ENCODE data around the gene ZFHX3. TPM values are rescaled to one million over a fixed set of nuclear protein-coding genes. Genes with fewer than 3 reads are reported as not detected.

The ZFHX3 gene
- total RNA-seq, 1 experiment from 2014 or later, result 13.6 TPM

DNA sequence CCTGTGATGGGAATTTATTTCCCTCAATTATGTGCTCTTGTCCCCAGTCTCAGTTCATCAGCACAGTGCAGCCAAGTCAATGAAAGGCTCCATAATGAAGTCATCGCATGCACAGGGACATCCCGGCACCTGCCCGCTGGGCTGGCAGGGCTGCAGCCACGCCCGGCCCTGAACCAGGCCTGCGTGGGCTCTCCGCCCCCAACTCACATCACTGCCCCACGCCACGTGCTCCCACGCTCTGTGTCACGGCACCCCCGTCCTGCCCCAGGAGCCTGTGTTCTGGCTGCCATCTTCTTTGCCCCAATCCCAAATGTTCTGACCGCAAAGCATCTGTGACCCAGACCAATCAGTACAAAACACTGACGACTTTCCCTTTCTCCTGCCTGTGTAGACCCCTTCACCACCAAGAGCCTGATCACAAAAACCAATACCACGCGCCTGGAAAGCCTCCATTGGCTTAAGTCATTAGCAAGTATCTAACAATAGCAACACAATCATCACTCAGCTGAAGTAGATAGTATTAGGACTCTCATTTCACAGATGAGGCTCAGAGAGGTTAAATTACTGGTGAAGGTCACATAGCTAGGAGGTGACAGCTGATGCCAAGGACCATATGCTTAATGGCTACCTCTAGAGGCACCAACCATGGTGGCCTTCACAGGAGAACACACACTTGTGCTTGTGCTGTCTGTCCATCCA lies 202.5 kb downstream of the ZFHX3 start:
- H3K27ac Mint-ChIP-seq (ENCODE audit: unreplicated experiment), result no peak overlapping the region
- intact Hi-C loops (cut with micrococcal nuclease; ENCODE audit: unreplicated experiment), result loop anchor here (5.0 kb wide), 3 partner anchors 82 to 202 kb away; partner anchors contain the start of gene ZFHX3
- no peak overlapping the region for H3K4me3 Mint-ChIP-seq (ENCODE audit: low read depth, unreplicated experiment)
- H3K27me3 Mint-ChIP-seq (ENCODE audit: unreplicated experiment), result no peaks in the 10 kb centered on the region
- H3K4me1 Mint-ChIP-seq (ENCODE audit: low read depth, unreplicated experiment), result peaks cover 42% of the 10 kb centered on the region
- CTCF ChIA-PET, result interaction anchor here (0.6 to 0.9 kb wide), 2 partner anchors 13 to 155 kb away, joined by 3 to 4 read pairs; no protein-coding TSS in a partner anchor
- H3K9me3 Mint-ChIP-seq (ENCODE audit: low read depth, unreplicated experiment), result no peaks in the 10 kb centered on the region
- no peak for DNase-seq
- H3K36me3 Mint-ChIP-seq (ENCODE audit: insufficient read depth, unreplicated experiment), result peaks cover 17% of the 10 kb centered on the region
- BruUV-seq (replicated peaks), result no TSS peak
- TF ChIP-seq, protein P1, sequence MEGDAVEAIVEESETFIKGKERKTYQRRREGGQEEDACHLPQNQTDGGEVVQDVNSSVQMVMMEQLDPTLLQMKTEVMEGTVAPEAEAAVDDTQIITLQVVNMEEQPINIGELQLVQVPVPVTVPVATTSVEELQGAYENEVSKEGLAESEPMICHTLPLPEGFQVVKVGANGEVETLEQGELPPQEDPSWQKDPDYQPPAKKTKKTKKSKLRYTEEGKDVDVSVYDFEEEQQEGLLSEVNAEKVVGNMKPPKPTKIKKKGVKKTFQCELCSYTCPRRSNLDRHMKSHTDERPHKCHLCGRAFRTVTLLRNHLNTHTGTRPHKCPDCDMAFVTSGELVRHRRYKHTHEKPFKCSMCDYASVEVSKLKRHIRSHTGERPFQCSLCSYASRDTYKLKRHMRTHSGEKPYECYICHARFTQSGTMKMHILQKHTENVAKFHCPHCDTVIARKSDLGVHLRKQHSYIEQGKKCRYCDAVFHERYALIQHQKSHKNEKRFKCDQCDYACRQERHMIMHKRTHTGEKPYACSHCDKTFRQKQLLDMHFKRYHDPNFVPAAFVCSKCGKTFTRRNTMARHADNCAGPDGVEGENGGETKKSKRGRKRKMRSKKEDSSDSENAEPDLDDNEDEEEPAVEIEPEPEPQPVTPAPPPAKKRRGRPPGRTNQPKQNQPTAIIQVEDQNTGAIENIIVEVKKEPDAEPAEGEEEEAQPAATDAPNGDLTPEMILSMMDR (IDR thresholded peaks at IDR 0.05; ENCODE audit: unreplicated experiment), result no peak

DNA sequence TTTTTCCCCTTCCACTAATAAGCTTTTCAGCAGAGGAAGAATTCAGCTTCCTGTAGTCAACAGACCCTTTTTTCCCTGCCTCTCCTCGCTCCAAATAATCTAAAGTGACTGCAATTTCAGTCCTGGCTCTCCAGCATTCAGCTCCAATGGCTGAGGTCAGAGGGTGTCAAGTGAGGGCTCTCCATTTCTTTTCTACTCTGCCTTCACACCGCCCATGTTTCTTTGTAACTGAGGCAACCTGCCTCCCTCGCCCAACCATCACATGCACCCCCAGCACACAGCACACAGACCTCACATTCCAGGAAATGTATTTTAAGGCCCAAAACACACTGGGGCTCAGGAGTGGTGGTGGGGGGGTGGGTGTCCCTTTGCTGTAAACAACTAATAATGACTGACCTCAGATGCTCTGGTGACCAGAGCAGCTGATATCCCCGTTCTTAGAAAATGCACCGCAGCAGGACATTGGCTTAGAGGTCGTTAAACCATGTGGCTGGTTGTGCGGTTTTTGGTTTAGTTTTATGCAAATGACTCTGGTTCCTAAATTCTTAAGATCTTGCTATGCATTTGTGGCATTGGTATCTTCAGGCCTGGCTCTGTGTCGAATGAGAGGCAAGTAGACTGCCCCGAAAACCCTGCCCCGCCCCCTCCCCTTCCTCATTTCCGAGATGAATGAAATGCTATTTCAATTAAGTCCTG lies 203.6 kb downstream of the ZFHX3 start:
- H3K36me3 Mint-ChIP-seq (ENCODE audit: insufficient read depth, unreplicated experiment), result peaks cover 12% of the 10 kb centered on the region
- intact Hi-C loops (cut with micrococcal nuclease; ENCODE audit: unreplicated experiment), result no loop called here
- TF ChIP-seq, protein P1 (IDR thresholded peaks at IDR 0.05; ENCODE audit: unreplicated experiment), result no peak
- CTCF ChIA-PET, result interaction anchor here (1.0 kb wide), 1 partner anchor 12 kb away, joined by 4 read pairs; no protein-coding TSS in a partner anchor
- no TSS peak for BruUV-seq (replicated peaks)
- no peak for DNase-seq
- no peaks in the 10 kb centered on the region for H3K9me3 Mint-ChIP-seq (ENCODE audit: low read depth, unreplicated experiment)
- H3K27ac Mint-ChIP-seq (ENCODE audit: unreplicated experiment), result no peak overlapping the region
- no peaks in the 10 kb centered on the region for H3K27me3 Mint-ChIP-seq (ENCODE audit: unreplicated experiment)
- H3K4me3 Mint-ChIP-seq (ENCODE audit: low read depth, unreplicated experiment), result no peak overlapping the region
- peaks cover 42% of the 10 kb centered on the region for H3K4me1 Mint-ChIP-seq (ENCODE audit: low read depth, unreplicated experiment)

DNA sequence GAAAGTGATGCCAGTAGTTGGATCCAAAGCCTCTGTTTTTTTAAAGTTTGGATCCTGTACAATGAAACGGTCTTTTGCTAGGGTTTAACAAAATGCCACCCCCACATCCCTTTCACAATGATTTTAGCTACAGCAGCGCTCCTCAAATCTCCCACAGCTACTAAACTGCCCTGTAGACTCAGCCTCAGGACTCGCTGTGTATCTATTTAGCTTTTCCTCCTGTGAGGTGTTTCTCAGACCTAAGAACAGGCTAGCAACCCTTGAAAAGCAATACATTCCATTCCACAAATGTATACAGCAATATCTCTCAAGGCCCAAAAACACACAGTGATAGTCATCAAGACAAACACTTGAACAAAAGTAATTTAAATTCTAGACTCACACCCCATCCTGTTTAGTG lies 206.4 kb downstream of the ZFHX3 start:
- H3K4me1 Mint-ChIP-seq (ENCODE audit: low read depth, unreplicated experiment), result peaks cover 21% of the 10 kb centered on the region
- H3K4me3 Mint-ChIP-seq (ENCODE audit: low read depth, unreplicated experiment), result no peak overlapping the region
- no peak for DNase-seq

DNA sequence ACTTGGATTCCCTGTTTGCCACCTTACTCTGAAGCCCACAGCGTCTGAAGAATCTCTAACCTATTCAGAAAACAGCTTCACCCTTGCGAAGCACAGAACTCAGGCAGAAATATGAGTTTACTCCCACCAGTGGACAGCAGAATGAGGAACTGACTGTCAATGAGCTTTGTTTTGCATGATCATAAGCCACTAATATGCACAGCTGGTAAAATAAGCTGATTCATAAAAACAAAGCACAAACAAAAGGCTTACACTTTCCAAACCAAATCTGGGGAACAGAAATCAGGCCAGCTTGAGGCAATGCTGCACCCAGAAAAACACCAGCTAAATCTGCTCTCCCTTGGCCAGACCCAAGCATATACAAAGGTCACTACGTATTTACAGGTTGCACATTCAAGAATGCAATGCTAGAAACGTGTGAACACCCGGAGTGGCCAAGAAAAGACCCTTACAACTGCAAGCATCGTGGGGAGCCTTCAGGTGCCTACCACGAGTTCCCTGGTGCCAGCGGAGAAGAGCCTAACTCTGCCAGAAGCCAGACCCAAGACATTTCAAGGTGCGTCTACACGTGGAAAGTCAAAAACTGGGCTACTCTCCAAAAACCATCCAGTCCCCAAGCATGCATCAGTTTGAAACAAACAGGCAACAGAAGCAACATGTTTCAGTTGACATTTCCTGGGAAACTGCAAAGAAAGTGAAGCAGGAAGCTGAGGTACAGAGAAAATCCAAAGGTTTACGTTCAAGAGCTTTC lies 207.1 kb downstream of the ZFHX3 start:
- peaks cover 14% of the 10 kb centered on the region for H3K4me1 Mint-ChIP-seq (ENCODE audit: low read depth, unreplicated experiment)
- BruUV-seq (replicated peaks), result no TSS peak
- no peaks in the 10 kb centered on the region for H3K36me3 Mint-ChIP-seq (ENCODE audit: insufficient read depth, unreplicated experiment)
- DNase-seq, result no peak
- CTCF ChIA-PET, result interaction anchor here (0.9 kb wide), 1 partner anchor 8 kb away, joined by 4 read pairs; no protein-coding TSS in a partner anchor
- TF ChIP-seq, protein P1 (IDR thresholded peaks at IDR 0.05; ENCODE audit: unreplicated experiment), result no peak
- intact Hi-C loops (cut with micrococcal nuclease; ENCODE audit: unreplicated experiment), result no loop called here
- no peak overlapping the region for H3K4me3 Mint-ChIP-seq (ENCODE audit: low read depth, unreplicated experiment)
- no peak overlapping the region for H3K27ac Mint-ChIP-seq (ENCODE audit: unreplicated experiment)
- no peaks in the 10 kb centered on the region for H3K9me3 Mint-ChIP-seq (ENCODE audit: low read depth, unreplicated experiment)
- H3K27me3 Mint-ChIP-seq (ENCODE audit: unreplicated experiment), result no peaks in the 10 kb centered on the region

More for the DNA sequence above, 206.4 kb downstream of the ZFHX3 start:
- Mint-ChIP-seq H3K36me3 (ENCODE audit: insufficient read depth, unreplicated experiment) (peaks cover 5% of the 10 kb centered on the region), H3K9me3 (ENCODE audit: low read depth, unreplicated experiment) (no peaks in the 10 kb centered on the region), H3K27me3 (ENCODE audit: unreplicated experiment) (no peaks in the 10 kb centered on the region), H3K27ac (ENCODE audit: unreplicated experiment) (no peak overlapping the region)
- intact Hi-C loops (cut with micrococcal nuclease; ENCODE audit: unreplicated experiment), result no loop called here
- no TSS peak for BruUV-seq (replicated peaks)
- CTCF ChIA-PET, result interaction anchor here (0.9 kb wide), 1 partner anchor 9 kb away, joined by 4 read pairs; no protein-coding TSS in a partner anchor
- TF ChIP-seq, protein P1 (IDR thresholded peaks at IDR 0.05; ENCODE audit: unreplicated experiment), result no peak
